Activated naive CD4-positive, alpha-beta T cell treated with anti-CD3 and anti-CD28 coated beads, Interleukin-2, amount 50 U/mL, for 16 hours (primary cell): ENCODE measurements around the gene DCAF5.

ENCODE experiments used
- DNase-seq: peaks from one replicate; pipeline ENCODE4 v3.0.0-alpha.2; 2020

The DCAF5 gene

DNA sequence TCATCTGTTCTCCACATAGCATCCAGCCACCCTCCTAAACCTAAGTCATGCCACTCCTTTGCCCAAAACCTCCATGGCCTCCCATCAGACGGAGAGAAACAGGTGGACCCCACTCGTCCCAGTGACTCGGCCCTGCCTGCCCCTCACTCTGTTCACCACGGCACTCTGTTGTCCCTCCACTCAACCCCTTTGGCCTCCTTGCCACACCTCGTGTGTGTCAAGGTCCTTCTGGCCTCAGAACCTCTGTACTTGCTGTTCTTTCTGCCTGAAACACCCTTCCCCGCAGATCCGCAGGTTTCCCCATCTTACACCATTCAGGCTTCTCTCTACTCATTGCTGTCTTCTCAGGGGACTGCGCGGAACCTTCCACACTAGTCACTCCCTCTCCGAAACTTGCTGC lies 149.3 kb downstream of the DCAF5 start:
- DNase-seq = no peak

DNA sequence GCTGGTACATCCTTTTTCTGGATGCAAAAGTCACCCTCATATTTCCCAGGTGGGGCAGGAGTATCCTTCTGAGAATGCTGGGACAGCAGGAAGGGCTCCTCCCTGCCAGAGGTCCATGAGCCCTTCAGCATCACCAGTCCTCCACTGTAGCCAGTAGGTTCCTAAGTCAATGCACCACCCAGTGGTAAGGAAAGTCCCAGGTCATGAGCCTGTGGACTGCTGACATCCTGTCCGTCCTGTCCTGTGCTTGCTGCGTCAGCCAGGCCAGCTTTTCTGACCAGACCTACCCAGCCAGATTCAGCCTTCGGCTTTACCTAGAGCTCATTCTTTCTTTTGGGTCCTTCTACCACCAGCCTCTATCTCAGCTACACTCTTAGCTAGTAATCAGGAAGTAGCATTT lies 150.8 kb downstream of the DCAF5 start:
- DNase-seq = no peak

DNA sequence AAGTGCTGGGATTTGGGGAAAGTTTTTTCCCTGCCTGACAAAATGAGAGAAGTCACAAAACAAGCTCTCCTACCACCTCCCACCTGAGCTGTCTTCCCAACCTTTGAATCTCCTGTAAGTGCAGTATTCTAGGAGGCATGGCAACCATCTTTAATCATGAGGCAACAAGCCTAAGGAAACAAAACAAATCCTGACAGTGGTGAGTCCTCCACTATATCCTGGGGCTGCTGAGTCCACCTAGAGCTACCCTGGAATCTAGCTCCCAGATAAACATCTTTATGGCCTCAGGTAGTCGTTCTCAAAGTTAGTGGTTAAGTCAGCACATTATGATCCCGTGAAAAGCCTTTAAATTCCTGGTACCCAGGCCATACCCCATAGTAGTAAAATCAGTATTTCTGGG lies 151.5 kb downstream of the DCAF5 start:
- DNase-seq = no peak
